Stimulated activated naive CD8-positive, alpha-beta T cell treated with anti-CD3 and anti-CD28 coated beads, Interleukin-15, Interleukin-2, amounts not matched to agents 100 U/mL and 50 U/mL, for 24 hours (primary cell): ENCODE measurements around the gene TMPRSS11D.
A peak's percentile ranks its signal among the peaks of the same experiment; 100 is the strongest.

Experiments
- ATAC-seq: fragments of 150-1000 bp; cut with Tn5 transposase; one replicate; pipeline ENCODE4 v1.10.0; 2021
- DNase-seq: peaks from one replicate; pipeline ENCODE4 v3.0.0; 2021

TMPRSS11D gene

GRCh38 chr4:67885762-67886161, 2.0 kb upstream of the TMPRSS11D start:
- no peak for ATAC-seq
- no peak for DNase-seq

- DNase-seq (no peak), ATAC-seq (no peak)
Measured at GRCh38 chr4:67884701-67885100, 899 bp upstream of the TMPRSS11D start.

- DNase-seq: no peak
- ATAC-seq: no peak
Measured at GRCh38 chr4:67883458-67883857, 344 bp downstream of the TMPRSS11D start.

GRCh38 chr4:67880866-67881610, 2.8 kb downstream of the TMPRSS11D start:
- no peak for ATAC-seq
- no peak for DNase-seq

GRCh38 chr4:67879486-67879885, 4.3 kb downstream of the TMPRSS11D start:
- no peak for ATAC-seq

GRCh38 chr4:67877086-67877485, 6.7 kb downstream of the TMPRSS11D start:
- DNase-seq: no peak
- no peak for ATAC-seq

More at GRCh38 chr4:67879486-67879885, 4.3 kb downstream of the TMPRSS11D start:
- no peak for DNase-seq

- DNase-seq: no peak
- no peak for ATAC-seq
Measured at GRCh38 chr4:67874986-67875385, 8.8 kb downstream of the TMPRSS11D start.

- DNase-seq: no peak
- ATAC-seq: no peak
Measured at GRCh38 chr4:67873116-67873515, 10.7 kb downstream of the TMPRSS11D start.

- ATAC-seq: peak; percentile 52
- DNase-seq: no peak
Measured at GRCh38 chr4:67871867-67872266, 11.9 kb downstream of the TMPRSS11D start.

GRCh38 chr4:67869580-67870190, 14.1 kb downstream of the TMPRSS11D start:
- no peak for ATAC-seq
- no peak for DNase-seq

- DNase-seq (no peak), ATAC-seq (no peak)
Measured at GRCh38 chr4:67861513-67861912, 22.3 kb downstream of the TMPRSS11D start.

- DNase-seq (no peak), ATAC-seq (no peak)
Measured at GRCh38 chr4:67853336-67853735, 30.5 kb downstream of the TMPRSS11D start.

GRCh38 chr4:67820903-67821302, 62.9 kb downstream of the TMPRSS11D start:
- DNase-seq (no peak), ATAC-seq (no peak)

- no peak for ATAC-seq
- DNase-seq: no peak
Measured at GRCh38 chr4:67810011-67810410, 73.8 kb downstream of the TMPRSS11D start.

GRCh38 chr4:67809502-67809901, 74.3 kb downstream of the TMPRSS11D start:
- ATAC-seq (no peak), DNase-seq (no peak)

GRCh38 chr4:67796810-67797209, 87.0 kb downstream of the TMPRSS11D start:
- DNase-seq (no peak), ATAC-seq (no peak)

GRCh38 chr4:67790721-67791120, 93.1 kb downstream of the TMPRSS11D start:
- no peak for ATAC-seq

GRCh38 chr4:67787311-67787710, 96.5 kb downstream of the TMPRSS11D start:
- ATAC-seq (no peak), DNase-seq (no peak)

More at GRCh38 chr4:67790721-67791120, 93.1 kb downstream of the TMPRSS11D start:
- no peak for DNase-seq

- DNase-seq: no peak
Measured at GRCh38 chr4:67785528-67785927, 98.3 kb downstream of the TMPRSS11D start.

GRCh38 chr4:67779631-67780030, 104.2 kb downstream of the TMPRSS11D start:
- DNase-seq: no peak
- ATAC-seq: no peak

More at GRCh38 chr4:67785528-67785927, 98.3 kb downstream of the TMPRSS11D start:
- no peak for ATAC-seq

GRCh38 chr4:67776746-67777145, 107.1 kb downstream of the TMPRSS11D start:
- ATAC-seq: no peak
- DNase-seq: no peak
